Mucosa of descending colon (tissue), 3 donors: ENCODE results near the gene KRAS. TPM values are rescaled to one million over a fixed set of nuclear protein-coding genes. Genes with fewer than 3 reads are reported as not detected.

Experiments used
- ATAC-seq: fragments of 200-7000 bp; cut with Tn5 transposase; one replicate; pipeline ENCODE4 v1.9.1; 2020; ENCODE audit warnings: mild to moderate bottlenecking, moderate library complexity
- DNase-seq, 3 donors: peaks; one replicate each; pipeline ENCODE4 v3.0.0-alpha.2; 2020
- H3K36me3 ChIP-seq: fragments of 200-600 bp; one replicate; pipeline ENCODE4 v1.8.0; 2021; ENCODE audit warnings: low read depth, mild to moderate bottlenecking
- H3K4me1 ChIP-seq: fragments of 200-600 bp; one replicate; pipeline ENCODE4 v1.8.0; 2021; ENCODE audit warnings: low read depth, mild to moderate bottlenecking
- H3K4me3 ChIP-seq: fragments of 200-600 bp; one replicate; pipeline ENCODE4 v1.8.0; 2021; ENCODE audit warnings: mild to moderate bottlenecking
- H3K9me3 ChIP-seq: fragments of 200-600 bp; one replicate; pipeline ENCODE4 v1.8.0; 2021; ENCODE audit warnings: mild to moderate bottlenecking
- intact Hi-C, 2 donors: fragments of 100-400 bp; cut with DNase I in 1 of 2; cut with micrococcal nuclease in 1 of 2; formaldehyde crosslinking; loops; one replicate each; pipeline versions ENCODE4 v1.11.0 to v1.11.1; 2022; cut with DNase I, micrococcal nuclease
- total RNA-seq, 3 donors: library from RNA; stranded (reverse); fragmentation: NEBNext Ultra II Directional in 2 of 3; extraction: Animal tissue kit (Norgen Biotek cat#: 25700) in 2 of 3; gene quantifications; one replicate each; pipeline versions ENCODE4 v1.2.1 to v1.2.4, GENCODE V29; 2021 to 2023
- TF ChIP-seq, protein P1 (sequence below): fragments of 200-600 bp; IDR thresholded peaks from one replicate; pipeline ENCODE4 v1.8.0; 2022; ENCODE audit warnings: antibody characterized with exemption, mild to moderate bottlenecking
- donor health status: DM: no; HTN: no; CAD: no; lungs with moderate emphysema.
- donor health status: DM: no; HTN: no; CAD: no.
- donor health status: DM: no; HTN: yes; CAD: no.

Gene KRAS
- total RNA-seq, 3 donors from 2014 or later, result 43.5 to 64.3 (median 62.7) TPM

DNA sequence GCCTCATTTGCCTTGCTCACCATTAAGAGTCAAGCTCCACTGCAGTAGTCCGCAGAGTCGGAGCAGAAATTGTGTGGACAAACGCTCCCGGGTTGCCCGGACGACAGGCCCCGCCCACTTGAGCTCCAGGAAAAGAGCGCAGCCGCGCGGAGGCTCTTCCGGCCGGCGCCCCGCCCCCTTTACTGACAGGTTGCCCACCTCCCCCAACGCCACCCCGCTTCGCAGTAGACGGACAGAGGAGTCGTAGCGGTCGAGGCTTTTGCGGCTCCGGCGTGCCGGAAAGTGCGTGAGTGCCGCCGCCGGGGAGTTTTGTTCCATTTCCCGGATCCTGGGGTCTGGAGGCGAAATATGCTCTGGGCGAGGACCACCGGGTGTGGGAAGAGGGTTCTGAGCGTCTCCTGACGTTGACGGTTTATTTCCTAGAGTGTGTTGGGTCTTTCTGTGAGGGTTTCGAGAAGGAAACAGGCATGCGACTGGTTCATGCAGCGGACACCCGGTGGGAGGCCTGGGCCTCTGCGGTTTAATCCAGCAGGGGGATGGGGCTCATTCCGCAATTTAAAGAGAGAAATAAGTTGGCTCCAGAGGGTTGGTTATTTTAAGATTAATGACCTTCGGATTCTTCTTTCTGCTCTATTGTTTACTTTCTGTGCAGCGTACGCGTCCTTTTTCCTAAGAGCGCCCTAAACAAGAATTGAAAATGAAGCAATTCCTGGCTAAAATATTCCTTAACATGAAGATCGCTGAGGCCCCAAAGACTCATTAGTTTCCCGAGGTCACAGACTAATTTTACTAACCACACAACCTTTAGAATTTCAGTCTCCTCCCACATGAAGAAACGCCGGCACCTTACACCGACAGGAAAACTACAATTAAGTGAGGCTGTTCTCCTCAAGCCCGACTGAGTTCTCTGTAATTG lies 55.4 kb downstream of the KRAS start, which contains the start of the genes DNAI7 and ETFRF1:
Gene DNAI7, minus strand, starts transcription at position 105 of the 916 bp plus-strand sequence. Its CDS starts 82 bp downstream, at position 23.
Gene ETFRF1, plus strand, starts transcription at position 182 of the 916 bp plus-strand sequence. CDS start 8,720 bp downstream, outside the sequence.
- intact Hi-C loops, result no loop called here

DNA sequence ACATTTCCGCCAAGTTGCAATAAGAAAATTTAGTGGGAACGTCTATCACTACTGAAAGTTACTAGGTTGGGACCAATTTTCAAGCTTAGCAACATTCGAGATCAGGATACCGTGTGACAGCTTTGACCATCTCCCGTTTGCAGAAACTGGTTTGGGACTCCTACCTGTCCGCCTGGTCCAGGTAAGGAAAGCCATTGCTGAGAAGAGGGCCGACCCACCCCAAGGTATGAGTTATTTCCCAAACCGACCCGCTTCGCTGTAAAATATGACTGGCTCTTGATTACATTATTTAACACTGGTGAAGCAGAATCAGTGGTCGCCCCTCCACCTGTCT lies 56.0 kb downstream of the KRAS start:
- intact Hi-C loops, result no loop called here
- Histone ChIP-seq H3K4me3 (peak overlapping the region; percentile 54), H3K9me3 (no peaks in the 10 kb centered on the region), H3K36me3 (no peaks in the 10 kb centered on the region), H3K4me1 (peaks cover 4% of the 10 kb centered on the region)
- TF ChIP-seq, protein P1, sequence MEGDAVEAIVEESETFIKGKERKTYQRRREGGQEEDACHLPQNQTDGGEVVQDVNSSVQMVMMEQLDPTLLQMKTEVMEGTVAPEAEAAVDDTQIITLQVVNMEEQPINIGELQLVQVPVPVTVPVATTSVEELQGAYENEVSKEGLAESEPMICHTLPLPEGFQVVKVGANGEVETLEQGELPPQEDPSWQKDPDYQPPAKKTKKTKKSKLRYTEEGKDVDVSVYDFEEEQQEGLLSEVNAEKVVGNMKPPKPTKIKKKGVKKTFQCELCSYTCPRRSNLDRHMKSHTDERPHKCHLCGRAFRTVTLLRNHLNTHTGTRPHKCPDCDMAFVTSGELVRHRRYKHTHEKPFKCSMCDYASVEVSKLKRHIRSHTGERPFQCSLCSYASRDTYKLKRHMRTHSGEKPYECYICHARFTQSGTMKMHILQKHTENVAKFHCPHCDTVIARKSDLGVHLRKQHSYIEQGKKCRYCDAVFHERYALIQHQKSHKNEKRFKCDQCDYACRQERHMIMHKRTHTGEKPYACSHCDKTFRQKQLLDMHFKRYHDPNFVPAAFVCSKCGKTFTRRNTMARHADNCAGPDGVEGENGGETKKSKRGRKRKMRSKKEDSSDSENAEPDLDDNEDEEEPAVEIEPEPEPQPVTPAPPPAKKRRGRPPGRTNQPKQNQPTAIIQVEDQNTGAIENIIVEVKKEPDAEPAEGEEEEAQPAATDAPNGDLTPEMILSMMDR, result no peak
- no peak for DNase-seq
- peak; percentile 12 for ATAC-seq

More for the DNA sequence above, 55.4 kb downstream of the KRAS start, which contains the start of the genes DNAI7 and ETFRF1:
- DNase-seq (peak; percentile 98 to 100 (median 99)), ATAC-seq (peak; percentile 100)
- H3K4me3 ChIP-seq, result peak within 1 kb of the TSS; percentile 54
- peaks cover 4% of the 10 kb centered on the region for H3K4me1 ChIP-seq
- H3K9me3 ChIP-seq, result no peaks in the 10 kb centered on the region
- H3K36me3 ChIP-seq, result no peaks in the 10 kb centered on the region
- TF ChIP-seq, protein P1, result no peak

DNA sequence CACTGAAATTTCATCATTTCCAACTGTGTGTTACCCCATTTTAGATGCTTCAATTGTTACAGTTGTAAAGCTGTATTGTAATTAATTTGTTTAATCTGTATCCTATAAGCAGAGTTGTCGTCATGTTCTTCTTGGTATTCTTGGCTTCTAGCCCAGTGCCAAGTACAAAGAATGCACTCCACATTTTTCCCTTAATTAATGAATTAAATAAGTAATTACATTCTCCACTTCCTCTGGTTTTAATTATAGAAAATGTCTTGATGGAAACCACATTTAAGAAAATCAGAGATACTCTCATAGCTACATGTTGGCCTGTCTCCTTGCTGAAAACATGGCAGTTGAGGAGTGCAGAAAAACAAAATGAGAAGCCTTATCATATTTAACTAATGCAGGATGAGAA lies 56.5 kb downstream of the KRAS start:
- no peak for DNase-seq
- Histone ChIP-seq H3K36me3 (no peaks in the 10 kb centered on the region), H3K4me3 (no peak overlapping the region), H3K4me1 (peaks cover 4% of the 10 kb centered on the region), H3K9me3 (no peaks in the 10 kb centered on the region)
- no peak for ATAC-seq
- TF ChIP-seq, protein P1, result no peak
- intact Hi-C loops, result no loop called here

DNA sequence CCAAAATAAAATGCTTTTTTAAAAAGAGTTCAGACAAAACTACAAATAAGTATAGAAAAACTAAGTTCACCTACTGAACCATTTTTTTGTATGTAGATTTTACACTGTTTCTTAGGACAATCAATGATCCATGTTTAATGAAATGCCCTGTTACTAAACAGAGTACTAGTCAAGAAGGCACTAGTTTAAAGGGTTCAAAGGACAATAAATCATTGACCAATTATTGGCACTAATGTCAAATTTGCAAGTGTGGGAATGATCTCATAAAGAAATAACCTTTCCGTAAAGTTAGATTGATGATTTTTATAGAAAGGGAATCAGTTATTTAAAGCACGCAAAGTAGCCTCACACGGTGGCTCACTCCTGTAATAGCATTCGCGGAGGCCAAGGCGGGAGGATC lies 59.9 kb downstream of the KRAS start:
- DNase-seq (no peak), ATAC-seq (no peak)
- no peak overlapping the region for H3K4me3 ChIP-seq
- H3K36me3 ChIP-seq, result no peaks in the 10 kb centered on the region
- TF ChIP-seq, protein P1, result no peak
- intact Hi-C loops, result no loop called here
- no peaks in the 10 kb centered on the region for H3K9me3 ChIP-seq
- H3K4me1 ChIP-seq, result peaks cover 4% of the 10 kb centered on the region

DNA sequence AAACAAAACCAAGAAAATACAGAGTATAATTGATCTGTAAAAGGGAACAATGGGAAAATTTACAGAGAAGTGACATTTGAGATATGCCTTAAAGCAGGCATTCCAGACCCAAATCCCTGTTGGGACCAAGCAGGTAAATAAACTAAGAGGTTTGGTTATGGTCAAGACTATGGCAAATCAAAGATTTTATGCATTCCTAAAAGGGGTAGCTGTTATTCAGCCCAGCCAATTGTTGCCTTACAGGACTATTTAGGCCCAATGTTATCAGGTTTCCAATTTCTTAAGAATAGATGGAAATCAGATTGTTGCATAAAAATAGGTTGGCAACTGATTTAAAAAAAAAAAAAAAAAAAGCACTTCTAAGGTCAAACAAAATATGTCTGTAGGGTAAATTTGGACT lies 61.1 kb downstream of the KRAS start:
- H3K36me3 ChIP-seq, result no peaks in the 10 kb centered on the region
- intact Hi-C loops, result no loop called here
- no peak overlapping the region for H3K4me3 ChIP-seq
- H3K4me1 ChIP-seq, result peaks cover 2% of the 10 kb centered on the region
- TF ChIP-seq, protein P1, result no peak
- ATAC-seq (no peak), DNase-seq (no peak)
- H3K9me3 ChIP-seq, result no peaks in the 10 kb centered on the region
